ENCODE results near the gene S100A2.

S100A2 gene

DNA sequence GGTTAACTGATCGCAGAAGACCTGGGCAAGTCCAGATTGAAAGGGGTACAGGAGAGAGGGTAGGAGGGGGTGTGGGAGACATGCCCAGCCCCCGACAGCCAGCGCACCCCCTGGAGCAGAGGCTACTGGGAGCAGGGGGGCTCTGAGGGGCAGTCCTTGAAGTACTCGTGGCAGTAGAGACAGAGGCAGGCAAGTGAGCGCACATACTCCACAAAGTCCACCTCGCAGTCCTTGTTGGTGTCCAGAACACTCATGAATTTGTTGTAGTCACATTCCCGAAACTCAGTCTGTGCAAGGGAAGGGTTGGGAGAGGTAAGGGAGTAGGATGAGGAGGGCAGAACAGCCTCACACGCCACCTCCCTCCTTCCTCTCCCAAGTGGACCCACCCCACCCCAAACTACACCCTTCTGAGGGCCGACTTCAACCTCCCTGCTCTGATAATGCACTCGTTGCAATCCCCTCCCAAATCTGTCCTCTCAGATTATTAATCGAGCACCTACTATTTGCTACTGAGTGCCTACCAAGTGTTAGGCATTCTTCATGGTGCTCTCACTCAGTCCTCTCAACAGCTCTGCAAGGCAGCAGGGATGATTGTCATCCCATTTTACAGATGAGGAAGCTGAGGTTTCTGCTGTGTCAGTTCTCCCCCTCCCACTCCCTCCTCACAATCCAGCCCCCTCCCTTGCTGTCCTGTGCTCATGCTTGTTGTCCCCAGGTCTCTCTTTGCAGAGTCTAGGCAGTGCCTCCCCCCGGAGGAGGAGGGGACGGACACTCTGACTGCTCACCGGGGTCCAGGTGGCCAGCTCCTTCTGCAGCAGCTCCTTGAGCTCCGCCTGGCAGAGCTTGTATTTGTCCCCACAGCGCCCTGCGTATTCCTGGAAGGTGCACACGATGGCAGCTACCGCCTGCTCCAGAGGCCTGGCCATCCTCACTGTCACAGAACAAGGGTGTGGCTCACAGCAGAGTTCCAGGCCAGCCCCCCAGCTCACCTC is 17.8 kb downstream of the S100A2 start:
- Histone ChIP-seq H3K36me3 (ENCODE audit: control insufficient read depth, low read length) (no peaks in the 10 kb centered on the region), H3K9me3 (ENCODE audit: control insufficient read depth, insufficient read depth, low read length) (no peaks in the 10 kb centered on the region), H3F3A (ENCODE audit: control insufficient read depth, insufficient read depth) (no peaks in the 10 kb centered on the region), H3K9me2 (replicated peaks; ENCODE audit: control insufficient read depth, low read length) (no peaks in the 10 kb centered on the region), H3K4me3 (ENCODE audit: low read length) (no peak overlapping the region), H3K27me3 (ENCODE audit: control insufficient read depth, low read length) (peaks cover 41% of the 10 kb centered on the region), H3K4me1 (ENCODE audit: control insufficient read depth, low read length) (peaks cover 12% of the 10 kb centered on the region), H4K20me1 (ENCODE audit: control insufficient read depth, insufficient read depth, low read depth, low read length) (no peaks in the 10 kb centered on the region), H3K4me2 (ENCODE audit: low read length) (no peak overlapping the region), H3K27ac (ENCODE audit: low read depth, low read length) (no peak overlapping the region), H3K79me2 (ENCODE audit: control insufficient read depth, low read length) (no peaks in the 10 kb centered on the region)
- TF ChIP-seq, protein P1, sequence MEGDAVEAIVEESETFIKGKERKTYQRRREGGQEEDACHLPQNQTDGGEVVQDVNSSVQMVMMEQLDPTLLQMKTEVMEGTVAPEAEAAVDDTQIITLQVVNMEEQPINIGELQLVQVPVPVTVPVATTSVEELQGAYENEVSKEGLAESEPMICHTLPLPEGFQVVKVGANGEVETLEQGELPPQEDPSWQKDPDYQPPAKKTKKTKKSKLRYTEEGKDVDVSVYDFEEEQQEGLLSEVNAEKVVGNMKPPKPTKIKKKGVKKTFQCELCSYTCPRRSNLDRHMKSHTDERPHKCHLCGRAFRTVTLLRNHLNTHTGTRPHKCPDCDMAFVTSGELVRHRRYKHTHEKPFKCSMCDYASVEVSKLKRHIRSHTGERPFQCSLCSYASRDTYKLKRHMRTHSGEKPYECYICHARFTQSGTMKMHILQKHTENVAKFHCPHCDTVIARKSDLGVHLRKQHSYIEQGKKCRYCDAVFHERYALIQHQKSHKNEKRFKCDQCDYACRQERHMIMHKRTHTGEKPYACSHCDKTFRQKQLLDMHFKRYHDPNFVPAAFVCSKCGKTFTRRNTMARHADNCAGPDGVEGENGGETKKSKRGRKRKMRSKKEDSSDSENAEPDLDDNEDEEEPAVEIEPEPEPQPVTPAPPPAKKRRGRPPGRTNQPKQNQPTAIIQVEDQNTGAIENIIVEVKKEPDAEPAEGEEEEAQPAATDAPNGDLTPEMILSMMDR (IDR thresholded peaks at IDR 0.05; ENCODE audit: low read depth, low read length, poor library complexity, severe bottlenecking) = no peak
- TF ChIP-seq EZH2phosphoT487 (IDR thresholded peaks at IDR 0.05; ENCODE audit: borderline replicate concordance, low read length) = no peak

DNA sequence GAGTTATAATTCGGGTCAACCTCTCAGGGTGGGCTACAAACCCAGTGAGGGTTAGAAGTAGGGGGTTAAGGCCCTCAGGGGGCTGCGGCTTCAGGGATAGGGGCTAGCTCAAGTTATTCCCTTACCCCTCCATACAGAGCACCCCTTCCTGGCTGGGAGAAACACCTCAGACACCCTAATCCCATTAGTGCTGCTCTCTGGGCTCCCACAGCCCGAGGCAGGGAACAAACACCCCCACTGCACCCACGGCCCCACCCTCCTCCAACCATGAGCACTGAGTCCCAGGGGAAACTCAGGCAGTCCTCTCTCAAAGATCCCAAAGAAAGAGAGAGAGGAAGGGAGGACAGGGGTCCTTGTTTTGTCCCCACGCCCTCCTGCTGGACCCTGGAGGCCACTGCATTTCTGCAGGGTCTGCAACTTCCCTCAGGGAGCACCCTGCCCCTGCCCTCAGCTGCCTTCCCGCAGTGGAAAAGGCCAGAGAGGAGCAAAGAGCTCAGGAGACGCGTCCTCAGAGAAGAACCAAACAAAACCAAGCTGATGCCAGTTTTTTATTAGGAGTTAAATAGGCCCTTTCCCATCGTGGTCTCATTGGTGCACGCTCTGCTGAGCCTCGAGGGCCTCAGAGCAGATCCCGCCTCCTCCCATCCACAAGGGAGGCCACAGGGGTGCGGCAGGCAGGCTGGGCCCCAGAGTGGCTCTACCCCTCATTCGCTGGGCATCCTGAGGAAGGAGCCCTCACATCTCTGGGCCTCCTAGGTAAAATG is 18.7 kb downstream of the S100A2 start:
- H3K27ac ChIP-seq (ENCODE audit: low read depth, low read length) = no peak overlapping the region
- TF ChIP-seq EZH2phosphoT487 (IDR thresholded peaks at IDR 0.05; ENCODE audit: borderline replicate concordance, low read length) = no peak
- TF ChIP-seq, protein P1 (IDR thresholded peaks at IDR 0.05; ENCODE audit: low read depth, low read length, poor library complexity, severe bottlenecking) = no peak
- no peaks in the 10 kb centered on the region for H3K36me3 ChIP-seq (ENCODE audit: control insufficient read depth, low read length)
- H3K9me2 ChIP-seq (replicated peaks; ENCODE audit: control insufficient read depth, low read length) = no peaks in the 10 kb centered on the region
- peaks cover 12% of the 10 kb centered on the region for H3K4me1 ChIP-seq (ENCODE audit: control insufficient read depth, low read length)
- no peaks in the 10 kb centered on the region for H4K20me1 ChIP-seq (ENCODE audit: control insufficient read depth, insufficient read depth, low read depth, low read length)
- H3K4me2 ChIP-seq (ENCODE audit: low read length) = no peak overlapping the region
- no peaks in the 10 kb centered on the region for H3K9me3 ChIP-seq (ENCODE audit: control insufficient read depth, insufficient read depth, low read length)
- H3K27me3 ChIP-seq (ENCODE audit: control insufficient read depth, low read length) = peaks cover 41% of the 10 kb centered on the region
- H3F3A ChIP-seq (ENCODE audit: control insufficient read depth, insufficient read depth) = no peaks in the 10 kb centered on the region
- no peak overlapping the region for H3K4me3 ChIP-seq (ENCODE audit: low read length)
- no peaks in the 10 kb centered on the region for H3K79me2 ChIP-seq (ENCODE audit: control insufficient read depth, low read length)

DNA sequence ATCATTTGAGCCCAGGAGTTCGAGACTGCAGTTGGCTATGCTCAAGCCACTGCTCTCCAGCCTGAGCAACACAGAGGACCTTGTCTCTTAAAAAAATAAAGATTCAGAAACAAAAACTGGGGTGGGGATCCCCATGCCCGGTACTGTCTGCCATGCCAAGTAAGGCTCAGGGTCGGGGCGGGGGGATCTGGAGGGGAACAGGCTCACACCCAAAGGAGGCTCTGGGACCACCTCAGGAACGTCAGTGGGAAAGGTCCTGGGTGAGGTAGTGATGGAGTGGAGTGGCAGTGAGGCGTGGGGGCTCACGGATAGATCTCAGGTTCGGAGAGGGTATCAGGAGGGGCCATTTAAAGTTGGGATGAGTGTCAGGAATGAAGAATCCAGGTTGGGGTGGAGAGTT is 19.3 kb downstream of the S100A2 start:
- no peak overlapping the region for H3K4me3 ChIP-seq (ENCODE audit: low read length)
- H4K20me1 ChIP-seq (ENCODE audit: control insufficient read depth, insufficient read depth, low read depth, low read length) = no peaks in the 10 kb centered on the region

More for the DNA sequence above, 19.3 kb downstream of the S100A2 start:
- no peaks in the 10 kb centered on the region for H3K36me3 ChIP-seq (ENCODE audit: control insufficient read depth, low read length)
- no peaks in the 10 kb centered on the region for H3F3A ChIP-seq (ENCODE audit: control insufficient read depth, insufficient read depth)
- H3K27ac ChIP-seq (ENCODE audit: low read depth, low read length) = no peak overlapping the region
- no peaks in the 10 kb centered on the region for H3K9me3 ChIP-seq (ENCODE audit: control insufficient read depth, insufficient read depth, low read length)
- H3K4me1 ChIP-seq (ENCODE audit: control insufficient read depth, low read length) = peaks cover 12% of the 10 kb centered on the region
- H3K27me3 ChIP-seq (ENCODE audit: control insufficient read depth, low read length) = peaks cover 41% of the 10 kb centered on the region
- H3K9me2 ChIP-seq (replicated peaks; ENCODE audit: control insufficient read depth, low read length) = no peaks in the 10 kb centered on the region
- TF ChIP-seq, protein P1 (IDR thresholded peaks at IDR 0.05; ENCODE audit: low read depth, low read length, poor library complexity, severe bottlenecking) = no peak
- no peaks in the 10 kb centered on the region for H3K79me2 ChIP-seq (ENCODE audit: control insufficient read depth, low read length)
- no peak overlapping the region for H3K4me2 ChIP-seq (ENCODE audit: low read length)

Measured in DOHH2 (cell line).